Panc1 (cell line): ENCODE measurements around the gene ADGRF1. TPM values are rescaled to one million over a fixed set of nuclear protein-coding genes. Genes with fewer than 3 reads are reported as not detected.

Source experiments
- ATAC-seq: fragments of 200-7000 bp; cut with Tn5 transposase; 2 replicates; pipeline ENCODE4 v1.9.1; 2020; ENCODE audit warnings: mild to moderate bottlenecking, moderate library complexity
- BruUV-seq: library from RNA; stranded (reverse); fragments of 400-500 nt; replicated peaks from 2 replicates; lab custom pipeline; 2021; lab: Mats Ljungman, UMichigan
- CTCF ChIA-PET: fragments of 300-600 bp; sonication (Branson Sonifier 250); formaldehyde crosslinking; loops from one replicate; lab custom pipeline; 2022; ENCODE audit warnings: antibody characterized with exemption; lab: Charles Lee
- POLR2A ChIA-PET: fragments of 300-600 bp; sonication (Branson Sonifier 250); formaldehyde crosslinking; loops from one replicate; lab custom pipeline; 2022; ENCODE audit warnings: antibody characterized with exemption; lab: Charles Lee
- DNase-seq: peaks from one replicate; pipeline ENCODE4 v3.0.0-alpha.2; 2010; ENCODE audit warnings: low read depth, low spot score
- H3K27ac ChIP-seq: 2 replicates; pipeline ENCODE4 v1.5.1; 2011; ENCODE audit warnings: mild to moderate bottlenecking, low read length, inconsistent platforms
- H3K27me3 ChIP-seq: fragments of 200-500 bp; sonication (Bioruptor generic); 2 replicates; pipeline ENCODE4 v1.6.0; 2014; ENCODE audit warnings: low read length, inconsistent platforms; ENCODE audit not compliant: control insufficient read depth, insufficient read depth
- H3K36me3 ChIP-seq: fragments of 200-500 bp; sonication (Bioruptor generic); 2 replicates; pipeline ENCODE4 v1.5.1; 2014; ENCODE audit warnings: inconsistent platforms, mild to moderate bottlenecking, low read length, moderate library complexity; ENCODE audit not compliant: control insufficient read depth, insufficient read depth
- H3K4me1 ChIP-seq: 2 replicates; pipeline ENCODE4 v1.5.1; 2011; ENCODE audit warnings: inconsistent platforms, mild to moderate bottlenecking, low read length, moderate library complexity; ENCODE audit not compliant: control insufficient read depth, insufficient read depth
- H3K4me3 ChIP-seq, 2 experiments: 2 replicates each; pipeline ENCODE4 v1.5.1; 2011 to 2012; ENCODE audit warnings: low read depth in 2 of 2, low read length in 2 of 2, mild to moderate bottlenecking in 2 of 2, inconsistent platforms in 1 of 2, moderate library complexity in 1 of 2
- H3K9me3 ChIP-seq: fragments of 200-500 bp; sonication (Bioruptor generic); 2 replicates; pipeline ENCODE4 v1.5.1; 2014; ENCODE audit warnings: low read depth, mild to moderate bottlenecking, inconsistent platforms, low read length, moderate library complexity; ENCODE audit not compliant: control insufficient read depth, insufficient read depth
- POLR2AphosphoS5 ChIP-seq: IDR thresholded peaks from 2 replicates; pipeline ENCODE4 v1.6.1; 2012; ENCODE audit warnings: mild to moderate bottlenecking, low read depth, low read length, moderate library complexity
- REST ChIP-seq, 2 experiments: IDR thresholded peaks; 2 replicates each; pipeline ENCODE4 v1.6.1; 2011 to 2012; ENCODE audit warnings: low read depth in 2 of 2, control low read depth in 1 of 2, low read length in 1 of 2, mild to moderate bottlenecking in 1 of 2, moderate library complexity in 1 of 2; ENCODE audit not compliant: insufficient read depth in 1 of 2
- SIN3A ChIP-seq: IDR thresholded peaks from 2 replicates; pipeline ENCODE4 v1.6.1; 2012; ENCODE audit warnings: low read depth, mild to moderate bottlenecking, low read length, moderate library complexity, borderline replicate concordance; ENCODE audit not compliant: insufficient read depth
- TCF7L2 ChIP-seq: IDR thresholded peaks from 2 replicates; pipeline ENCODE4 v1.6.1; 2011; ENCODE audit warnings: mild to moderate bottlenecking, low read depth, low read length, inconsistent platforms
- in situ Hi-C: cut with HindIII; loops from 2 replicates; pipeline ENCODE4 v1.10.0; 2016; ENCODE audit warnings: low sequenced_read_pairs, low pct_unique_long_range_greater_than_20kb
- intact Hi-C: fragments of 100-400 bp; cut with micrococcal nuclease; formaldehyde crosslinking; loops from one replicate; pipeline ENCODE4 v1.10.0; 2022; ENCODE audit not compliant: unreplicated experiment
- total RNA-seq: library from RNA; stranded (reverse); gene quantifications from one replicate; pipeline ENCODE4 v1.2.1, GENCODE V29; 2021; ENCODE audit not compliant: unreplicated experiment
- TF ChIP-seq, protein P1 (sequence below): fragments of 450-650 bp; IDR thresholded peaks from 2 replicates; pipeline ENCODE4 v1.5.1; 2017; ENCODE audit warnings: mild to moderate bottlenecking

Gene ADGRF1
- total RNA-seq, 1 experiment from 2014 or later: 0.95 TPM

DNA sequence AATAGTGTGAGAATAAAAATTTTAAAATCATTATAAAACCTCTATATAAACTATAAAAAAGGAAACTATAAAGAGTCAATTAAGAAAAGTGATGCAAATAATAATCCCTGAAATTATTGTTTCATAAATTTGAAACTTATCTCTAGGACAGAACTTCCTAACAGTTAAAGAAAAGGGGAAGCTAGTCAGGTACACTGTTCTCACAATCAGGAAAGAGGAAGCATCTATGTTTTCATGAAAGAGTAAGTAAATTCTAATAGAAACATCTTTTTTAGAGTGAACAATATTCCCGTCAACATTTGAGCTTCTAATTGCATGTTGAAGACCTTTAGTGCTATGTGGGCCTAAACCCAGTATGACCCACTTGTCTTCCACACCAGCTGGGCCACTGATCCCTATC is 1.2 kb upstream of the ADGRF1 start:
- H3K4me1 ChIP-seq: peaks cover 7% of the 10 kb centered on the region; the same call in 1 of the 2 replicates

DNA sequence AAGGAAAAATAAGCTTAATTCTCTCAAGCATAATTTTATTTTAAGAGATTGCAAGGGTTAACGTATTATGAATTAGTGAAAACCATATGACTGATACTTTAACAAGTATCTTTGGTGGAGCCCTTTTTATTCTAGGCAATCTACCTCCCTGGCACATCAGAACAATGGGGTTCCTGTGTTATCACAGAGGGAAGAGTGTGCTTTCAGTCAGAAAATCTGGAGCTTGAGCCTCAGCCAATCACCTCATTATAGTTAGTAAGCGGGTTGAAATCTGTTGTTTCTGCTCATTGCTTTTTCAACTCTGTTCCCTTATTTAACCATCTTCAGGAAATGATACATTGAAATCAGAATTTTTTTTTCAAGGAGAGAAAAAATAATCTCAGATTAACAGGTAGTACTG is 391 bp downstream of the ADGRF1 start:
- no peaks in the 10 kb centered on the region for H3K4me1 ChIP-seq
- DNase-seq (no peak), ATAC-seq (no peak)
- intact Hi-C loops (no loop called here), in situ Hi-C loops (no loop called here)
- H3K9me3 ChIP-seq: no peaks in the 10 kb centered on the region
- no peak overlapping the region for H3K27ac ChIP-seq
- TF ChIP-seq TCF7L2 (no peak), SIN3A (no peak), POLR2AphosphoS5 (no peak), REST (IDR thresholded peaks at IDR 0.05; ENCODE audit: insufficient read depth in 1 of 2, low read depth in 2 of 2, low read length in 1 of 2) (no peak)
- TF ChIP-seq, protein P1, sequence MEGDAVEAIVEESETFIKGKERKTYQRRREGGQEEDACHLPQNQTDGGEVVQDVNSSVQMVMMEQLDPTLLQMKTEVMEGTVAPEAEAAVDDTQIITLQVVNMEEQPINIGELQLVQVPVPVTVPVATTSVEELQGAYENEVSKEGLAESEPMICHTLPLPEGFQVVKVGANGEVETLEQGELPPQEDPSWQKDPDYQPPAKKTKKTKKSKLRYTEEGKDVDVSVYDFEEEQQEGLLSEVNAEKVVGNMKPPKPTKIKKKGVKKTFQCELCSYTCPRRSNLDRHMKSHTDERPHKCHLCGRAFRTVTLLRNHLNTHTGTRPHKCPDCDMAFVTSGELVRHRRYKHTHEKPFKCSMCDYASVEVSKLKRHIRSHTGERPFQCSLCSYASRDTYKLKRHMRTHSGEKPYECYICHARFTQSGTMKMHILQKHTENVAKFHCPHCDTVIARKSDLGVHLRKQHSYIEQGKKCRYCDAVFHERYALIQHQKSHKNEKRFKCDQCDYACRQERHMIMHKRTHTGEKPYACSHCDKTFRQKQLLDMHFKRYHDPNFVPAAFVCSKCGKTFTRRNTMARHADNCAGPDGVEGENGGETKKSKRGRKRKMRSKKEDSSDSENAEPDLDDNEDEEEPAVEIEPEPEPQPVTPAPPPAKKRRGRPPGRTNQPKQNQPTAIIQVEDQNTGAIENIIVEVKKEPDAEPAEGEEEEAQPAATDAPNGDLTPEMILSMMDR: no peak
- H3K4me3 ChIP-seq: no peak overlapping the region
- POLR2A ChIA-PET: no interaction called here
- H3K27me3 ChIP-seq: no peaks in the 10 kb centered on the region
- CTCF ChIA-PET: no interaction called here
- no TSS peak for BruUV-seq
- no peaks in the 10 kb centered on the region; the same call in 1 of the 2 replicates for H3K36me3 ChIP-seq

More for the DNA sequence above, 1.2 kb upstream of the ADGRF1 start:
- TF ChIP-seq SIN3A (no peak), REST (IDR thresholded peaks at IDR 0.05; ENCODE audit: insufficient read depth in 1 of 2, low read depth in 2 of 2, low read length in 1 of 2) (no peak), TCF7L2 (no peak)
- TF ChIP-seq, protein P1: no peak
- Histone ChIP-seq H3K27me3 (no peaks in the 10 kb centered on the region), H3K27ac (no peak overlapping the region), H3K36me3 (no peaks in the 10 kb centered on the region), H3K4me3 (no peak overlapping the region), H3K9me3 (no peaks in the 10 kb centered on the region)
- no peak for DNase-seq
- no TSS peak for BruUV-seq
- no peak for ATAC-seq
- intact Hi-C loops: no loop called here
- in situ Hi-C loops: no loop called here
- CTCF ChIA-PET: no interaction called here
- POLR2A ChIA-PET: no interaction called here
